Right ventricle myocardium inferior (tissue), 1 donor: ENCODE results near the gene TMEM132D. TPM values are rescaled to one million over a fixed set of nuclear protein-coding genes. Genes with fewer than 3 reads are reported as not detected.

ENCODE experiments used
- ATAC-seq: fragments of 200-7000 bp; cut with Tn5 transposase; one replicate; pipeline ENCODE4 v1.9.1; 2020; ENCODE audit warnings: mild to moderate bottlenecking, moderate library complexity
- DNase-seq: peaks from one replicate; pipeline ENCODE4 v3.0.0; 2021; ENCODE audit errors: missing footprints
- intact Hi-C: fragments of 100-400 bp; cut with DNase I; formaldehyde crosslinking; loops from one replicate; pipeline ENCODE4 v1.11.0; 2022
- total RNA-seq: library from RNA; stranded (reverse); fragmentation: NEBNext Ultra II Directional; extraction: Animal tissue kit (Norgen Biotek cat#: 25700); gene quantifications from one replicate; pipeline ENCODE4 v1.2.1, GENCODE V29; 2021
- donor health status: DM: no; HTN: yes; CAD: no; lungs with severe emphysema.

Gene TMEM132D
- total RNA-seq, 1 donor from 2014 or later, result not detected

GRCh38 chr12:129532707-129533499, 370.9 kb downstream of the TMEM132D start:
- ATAC-seq (no peak), DNase-seq (no peak)
- intact Hi-C loops, result no loop called here

DNA sequence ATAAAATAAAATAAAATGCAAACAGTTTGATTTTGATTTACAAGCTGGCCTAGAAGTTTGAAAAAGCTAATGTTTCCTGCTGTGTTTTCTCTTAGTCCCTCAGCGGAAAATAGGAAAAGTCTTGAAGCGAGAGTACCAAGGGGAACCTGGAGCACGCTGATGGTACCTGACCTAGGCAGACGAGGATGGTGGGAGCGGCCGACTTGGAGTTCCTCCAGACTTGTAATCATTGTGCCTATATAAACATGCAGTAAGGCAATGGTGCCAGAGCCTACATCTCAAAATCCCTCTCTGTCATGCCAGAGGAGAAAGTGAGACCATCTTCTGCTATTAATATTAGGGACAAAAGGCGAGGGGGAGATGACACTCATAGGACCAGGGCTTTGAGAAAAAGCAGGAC, 371.7 kb downstream of the TMEM132D start:
- DNase-seq (no peak), ATAC-seq (no peak)
- intact Hi-C loops, result no loop called here

DNA sequence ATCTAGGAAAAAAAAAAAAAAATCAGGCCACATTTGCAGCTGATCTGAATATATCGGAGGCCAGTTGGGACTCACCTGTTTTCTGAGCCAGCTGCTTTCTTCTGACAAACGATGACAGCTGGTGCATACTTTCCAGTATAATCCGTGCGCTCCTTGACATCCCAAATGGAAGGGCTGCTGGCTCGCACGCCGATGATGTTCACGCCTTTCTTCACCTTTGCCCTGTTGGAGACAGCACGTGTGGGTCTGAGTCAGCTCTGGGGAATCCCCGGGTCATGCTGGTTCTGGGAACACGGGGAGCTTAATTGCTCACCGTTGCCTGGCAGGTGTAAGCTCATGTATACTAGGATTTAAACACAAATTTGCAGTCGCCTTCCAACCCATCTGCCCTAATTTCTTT, 372.8 kb downstream of the TMEM132D start:
- intact Hi-C loops, result no loop called here
- ATAC-seq, result no peak
- DNase-seq, result no peak

- DNase-seq (no peak), ATAC-seq (no peak)
- intact Hi-C loops, result no loop called here
Measured at GRCh38 chr12:129530517-129530916, 373.3 kb downstream of the TMEM132D start.

DNA sequence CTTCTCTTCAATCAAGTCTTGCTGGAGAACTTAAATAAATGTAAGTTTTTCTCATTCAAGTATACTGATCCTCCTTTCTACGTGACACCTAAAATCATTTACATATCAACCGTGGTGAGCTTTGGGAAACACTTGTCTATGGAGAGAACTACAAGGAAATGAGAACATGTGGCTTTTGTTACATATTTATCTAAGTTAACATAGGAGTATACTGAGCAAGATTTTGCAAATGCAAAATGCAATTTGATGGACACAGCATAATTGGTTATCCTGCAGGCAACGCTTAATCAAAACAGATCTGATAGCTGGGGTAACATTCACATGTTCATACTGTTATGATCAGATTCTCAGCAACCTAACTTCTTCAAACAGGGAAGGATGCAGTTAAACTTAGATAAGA, 376.3 kb downstream of the TMEM132D start:
- no peak for DNase-seq
- intact Hi-C loops, result no loop called here
- ATAC-seq, result no peak

- ATAC-seq, result no peak
- no peak for DNase-seq
- intact Hi-C loops, result no loop called here
Measured at GRCh38 chr12:129523621-129524020, 380.2 kb downstream of the TMEM132D start.

- no peak for DNase-seq
- ATAC-seq, result no peak
- intact Hi-C loops, result no loop called here
Measured at GRCh38 chr12:129520739-129521138, 383.1 kb downstream of the TMEM132D start.

- intact Hi-C loops, result no loop called here
- ATAC-seq (no peak), DNase-seq (no peak)
Measured at GRCh38 chr12:129503802-129504201, 400.0 kb downstream of the TMEM132D start.

DNA sequence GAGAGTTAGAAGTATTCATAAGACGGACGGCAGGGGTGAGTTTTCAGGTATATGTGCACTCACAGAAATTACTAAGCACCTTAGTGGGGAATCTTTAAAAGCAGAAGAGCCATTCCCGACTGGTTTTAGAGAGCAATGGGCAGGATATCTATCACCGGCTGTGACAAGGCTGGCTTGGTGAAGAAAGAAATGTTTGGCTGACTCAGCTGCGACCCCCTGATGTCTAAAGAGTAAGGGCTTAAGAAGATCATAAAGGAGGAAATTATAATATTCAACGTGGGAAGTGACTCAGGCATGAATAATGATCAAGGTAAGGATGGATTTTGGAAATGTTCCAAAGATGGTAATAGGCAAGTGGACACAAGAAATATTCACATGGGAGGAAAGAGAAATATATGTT, 407.6 kb downstream of the TMEM132D start:
- intact Hi-C loops, result no loop called here
- DNase-seq, result no peak

DNA sequence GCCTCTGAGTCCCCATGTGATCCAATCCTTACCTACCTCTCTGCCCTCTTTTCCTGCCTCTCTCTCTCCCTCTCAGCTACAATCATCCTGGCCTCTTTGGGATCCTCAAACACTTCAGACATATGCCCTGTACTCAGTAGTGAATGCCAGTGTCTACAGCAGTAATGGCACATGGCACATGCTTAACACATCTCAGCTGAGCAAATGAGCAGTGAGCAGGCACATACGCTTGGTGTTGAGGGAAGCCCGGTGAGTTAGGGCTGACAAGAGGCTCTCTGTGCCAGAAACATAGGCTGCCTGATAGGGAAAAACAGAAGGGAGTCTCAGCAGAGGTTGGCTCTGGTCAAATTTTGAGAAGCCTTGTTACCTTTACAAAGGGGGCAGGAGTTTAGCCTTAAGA, 409.1 kb downstream of the TMEM132D start:
- ATAC-seq, result no peak
- intact Hi-C loops, result no loop called here
- DNase-seq, result no peak

More for the DNA sequence above, 407.6 kb downstream of the TMEM132D start:
- no peak for ATAC-seq

GRCh38 chr12:129494260-129494659, 409.6 kb downstream of the TMEM132D start:
- intact Hi-C loops, result no loop called here
- DNase-seq (no peak), ATAC-seq (no peak)

GRCh38 chr12:129489100-129489676, 414.6 kb downstream of the TMEM132D start:
- intact Hi-C loops, result no loop called here
- DNase-seq (no peak), ATAC-seq (no peak)

GRCh38 chr12:129486931-129487330, 416.9 kb downstream of the TMEM132D start:
- intact Hi-C loops, result no loop called here
- DNase-seq (no peak), ATAC-seq (no peak)

GRCh38 chr12:129483111-129483893, 420.5 kb downstream of the TMEM132D start:
- no peak for DNase-seq
- no peak for ATAC-seq
- intact Hi-C loops, result no loop called here

DNA sequence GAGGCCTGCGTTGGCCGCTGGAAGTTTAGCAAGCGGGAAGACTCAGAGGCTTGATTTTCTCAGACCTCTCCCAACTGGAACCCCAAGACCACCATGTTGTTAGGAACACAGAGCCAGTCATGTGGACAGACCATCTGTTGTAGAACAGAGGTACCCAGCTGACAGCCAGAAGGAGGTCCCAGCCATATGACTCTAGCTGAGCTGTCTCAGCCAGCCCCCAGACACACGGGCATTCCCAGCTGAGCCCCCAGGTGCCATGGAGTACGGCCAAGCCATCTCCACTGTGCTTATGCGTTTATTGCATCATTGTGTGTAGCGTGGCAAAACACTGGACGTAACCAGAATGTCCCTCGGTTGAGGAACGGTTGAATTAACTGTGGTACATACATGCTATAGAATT, 421.9 kb downstream of the TMEM132D start:
- no peak for DNase-seq
- ATAC-seq, result no peak
- intact Hi-C loops, result no loop called here

GRCh38 chr12:129470196-129470595, 433.6 kb downstream of the TMEM132D start:
- DNase-seq (no peak), ATAC-seq (no peak)
- intact Hi-C loops, result no loop called here

DNA sequence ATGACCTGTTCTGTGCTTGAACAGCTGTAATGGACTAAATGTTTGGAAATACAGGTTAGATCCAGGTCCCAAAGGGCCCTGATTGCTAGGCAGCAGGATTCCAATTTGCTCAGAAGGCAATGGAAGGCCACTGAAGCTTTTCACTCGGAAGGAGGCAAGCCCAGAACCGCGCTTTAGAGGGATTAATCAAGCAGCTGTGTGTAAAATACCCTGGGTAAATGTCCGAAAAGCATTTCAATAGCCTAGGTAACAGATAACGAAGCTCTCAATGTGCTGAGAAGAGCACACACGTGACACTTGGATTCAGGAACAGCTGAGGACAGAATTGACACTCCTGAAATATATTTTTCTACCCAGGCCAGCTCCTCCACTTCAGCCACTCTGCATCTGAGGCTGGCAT, 436.1 kb downstream of the TMEM132D start:
- intact Hi-C loops, result no loop called here
- ATAC-seq, result no peak
- DNase-seq, result no peak

- intact Hi-C loops, result no loop called here
- no peak for ATAC-seq
- no peak for DNase-seq
Measured at GRCh38 chr12:129467289-129467688, 436.5 kb downstream of the TMEM132D start.

GRCh38 chr12:129466499-129466898, 437.3 kb downstream of the TMEM132D start:
- no peak for ATAC-seq
- no peak for DNase-seq
- intact Hi-C loops, result no loop called here

- no peak for DNase-seq
- ATAC-seq, result no peak
- intact Hi-C loops, result no loop called here
Measured at GRCh38 chr12:129459886-129460285, 443.9 kb downstream of the TMEM132D start.
